PC-3 (cell line): ENCODE measurements around the gene PRRT1B. TPM values are rescaled to one million over a fixed set of nuclear protein-coding genes. Genes with fewer than 3 reads are reported as not detected.

Source experiments
- ATAC-seq: fragments of 200-7000 bp; cut with Tn5 transposase; 2 replicates; pipeline ENCODE4 v1.9.1; 2020; ENCODE audit warnings: mild to moderate bottlenecking, moderate library complexity
- BruUV-seq: library from RNA; stranded (reverse); fragments of 400-500 nt; replicated peaks from 2 replicates; lab custom pipeline; 2021; lab: Mats Ljungman, UMichigan
- CTCF ChIA-PET: fragments of 300-600 bp; sonication (Branson Sonifier 250); formaldehyde crosslinking; loops from one replicate; lab custom pipeline; 2022; ENCODE audit warnings: antibody characterized with exemption; lab: Charles Lee
- POLR2A ChIA-PET: fragments of 300-600 bp; sonication (Branson Sonifier 250); formaldehyde crosslinking; loops from one replicate; lab custom pipeline; 2022; ENCODE audit warnings: antibody characterized with exemption; ENCODE audit not compliant: unreplicated experiment; lab: Charles Lee
- DNase-seq: peaks from one replicate; pipeline ENCODE4 v3.0.0-alpha.2; 2015
- H2AFZ ChIP-seq: fragments of 300-600 bp; sonication (generic); 2 replicates; pipeline ENCODE4 v1.6.0; 2016; ENCODE audit warnings: antibody characterized with exemption, low read length
- H3F3A ChIP-seq: fragments of 300-600 bp; sonication (generic); one replicate; pipeline ENCODE4 v1.6.0; 2017; ENCODE audit warnings: antibody characterized with exemption, low read length, control low read depth, mild to moderate bottlenecking; ENCODE audit not compliant: unreplicated experiment
- H3K27ac ChIP-seq: fragments of 300-600 bp; sonication (generic); 2 replicates; pipeline ENCODE4 v1.5.1; 2016; ENCODE audit warnings: mild to moderate bottlenecking, low read length
- H3K27me3 ChIP-seq: fragments of 300-600 bp; sonication (generic); 2 replicates; pipeline ENCODE4 v1.6.1; 2016; ENCODE audit warnings: low read length, mixed read lengths
- H3K36me3 ChIP-seq: fragments of 300-600 bp; sonication (generic); 2 replicates; pipeline ENCODE4 v1.6.1; 2016; ENCODE audit warnings: low read depth, mixed run types, low read length, mixed read lengths
- H3K4me1 ChIP-seq: fragments of 300-600 bp; sonication (generic); 2 replicates; pipeline ENCODE4 v1.5.1; 2016; ENCODE audit warnings: low read length; ENCODE audit not compliant: insufficient read depth
- H3K4me2 ChIP-seq: fragments of 300-600 bp; sonication (generic); 2 replicates; pipeline ENCODE4 v1.6.0; 2016; ENCODE audit warnings: low read length
- H3K4me3 ChIP-seq: fragments of 300-600 bp; sonication (generic); 2 replicates; pipeline ENCODE4 v1.5.1; 2016; ENCODE audit warnings: mild to moderate bottlenecking, low read length, mixed read lengths
- H3K79me2 ChIP-seq: fragments of 300-600 bp; sonication (generic); 2 replicates; pipeline ENCODE4 v1.6.1; 2017; ENCODE audit warnings: low read length, mixed read lengths
- H3K9ac ChIP-seq: fragments of 300-600 bp; sonication (generic); 2 replicates; pipeline ENCODE4 v1.6.0; 2016; ENCODE audit warnings: mild to moderate bottlenecking, low read length
- H3K9me2 ChIP-seq: fragments of 300-600 bp; sonication (generic); replicated peaks from 2 replicates; pipeline ENCODE4 v1.6.1; 2016; ENCODE audit warnings: mixed run types, low read length, mixed read lengths
- H3K9me3 ChIP-seq: fragments of 300-600 bp; sonication (generic); 2 replicates; pipeline ENCODE4 v1.6.1; 2016; ENCODE audit warnings: low read length, mixed read lengths
- H4K20me1 ChIP-seq: fragments of 300-600 bp; sonication (generic); 2 replicates; pipeline ENCODE4 v1.6.1; 2016; ENCODE audit warnings: low read length, mixed read lengths
- EZH2 ChIP-seq: fragments of 300-600 bp; sonication (generic); IDR thresholded peaks from one replicate; pipeline ENCODE4 v1.6.1; 2017; ENCODE audit warnings: antibody characterized with exemption, mild to moderate bottlenecking, low read length; ENCODE audit not compliant: unreplicated experiment
- EZH2phosphoT487 ChIP-seq: fragments of 300-600 bp; sonication (generic); IDR thresholded peaks from 2 replicates; pipeline ENCODE4 v1.6.1; 2018; ENCODE audit warnings: mild to moderate bottlenecking, antibody characterized with exemption, low read length, borderline replicate concordance
- intact Hi-C: fragments of 100-400 bp; cut with micrococcal nuclease; formaldehyde crosslinking; loops from 2 replicates; pipeline ENCODE4 v1.9.0; 2023
- total RNA-seq: library from RNA; depleted of rRNA; stranded (reverse); fragments of >200 nt; gene quantifications from 2 replicates; pipeline ENCODE4 v1.2.3, GENCODE V29; 2014
- TF ChIP-seq, protein P1 (sequence below): fragments of 300-600 bp; sonication (generic); conservative IDR thresholded peaks from 2 replicates; pipeline ENCODE4 v1.5.1; 2017; ENCODE audit warnings: antibody characterized with exemption, low read depth, mild to moderate bottlenecking, low read length

PRRT1B gene
- total RNA-seq, 1 experiment from 2014 or later, result not detected

DNA sequence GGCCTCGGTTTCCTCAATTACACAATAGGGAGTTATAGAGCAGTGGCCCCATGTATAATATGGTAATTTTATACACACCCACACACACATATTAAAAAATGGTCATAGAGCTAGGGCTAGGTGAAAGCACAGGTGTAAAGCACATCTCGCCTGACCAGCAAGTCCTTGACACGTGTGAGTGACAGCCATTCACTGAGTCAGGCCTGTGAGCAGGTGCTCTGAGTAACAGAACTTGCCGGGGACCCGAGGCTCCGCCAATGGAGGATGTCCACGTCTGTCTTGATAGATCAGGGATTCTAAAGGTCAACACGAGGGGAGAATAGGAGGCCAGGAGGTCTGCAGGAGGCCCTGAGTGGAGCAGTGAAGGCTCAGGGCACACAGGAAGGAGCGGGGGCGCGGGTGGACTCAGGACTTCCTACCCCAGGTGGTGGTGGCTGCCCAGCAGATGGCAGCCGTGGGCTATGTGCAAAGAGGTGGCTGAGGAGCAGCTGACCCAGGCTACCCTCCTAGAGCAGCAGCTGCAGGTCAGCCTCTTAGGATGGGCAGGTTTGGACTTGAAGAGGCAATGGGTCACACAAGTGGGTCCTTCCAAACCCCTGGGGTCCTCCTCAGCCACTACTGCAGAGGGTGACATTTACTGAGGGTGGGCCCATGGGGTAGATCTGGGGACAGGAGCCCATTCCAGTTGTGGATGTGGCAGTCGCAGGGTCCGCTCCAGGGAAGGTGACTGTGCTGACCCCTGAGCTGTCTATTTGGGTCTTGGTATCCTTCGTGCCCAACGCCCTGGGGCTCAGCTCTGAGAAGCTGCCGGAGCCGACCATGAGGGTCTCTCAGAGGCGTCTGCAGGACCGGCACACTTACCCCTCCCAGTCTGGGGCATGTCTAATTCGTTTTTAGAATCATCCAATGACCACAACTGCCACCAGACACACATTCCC, 45.9 kb downstream of the PRRT1B start:
- ChIA-PET CTCF (no interaction called here), POLR2A (no interaction called here)
- peak; percentile 100 for ATAC-seq

GRCh38 chr9:131591845-131592208, 46.5 kb downstream of the PRRT1B start:
- no peak for ATAC-seq
- intact Hi-C loops, result loop anchor here (2.0 kb wide), 1 partner anchor 155 kb away; no protein-coding TSS in a partner anchor
- Histone ChIP-seq H4K20me1 (no peaks in the 10 kb centered on the region), H3K9ac (no peak overlapping the region), H3K9me3 (no peaks in the 10 kb centered on the region), H3K4me2 (no peak overlapping the region), H3K27ac (no peak overlapping the region), H3K36me3 (no peaks in the 10 kb centered on the region), H3K79me2 (no peaks in the 10 kb centered on the region), H3F3A (no peaks in the 10 kb centered on the region), H2AFZ (no peak overlapping the region), H3K27me3 (no peaks in the 10 kb centered on the region), H3K9me2 (no peaks in the 10 kb centered on the region), H3K4me1 (no peaks in the 10 kb centered on the region), H3K4me3 (no peak overlapping the region)
- CTCF ChIA-PET, result no interaction called here
- no peak for TF ChIP-seq EZH2
- no peak for TF ChIP-seq EZH2phosphoT487
- TF ChIP-seq, protein P1, sequence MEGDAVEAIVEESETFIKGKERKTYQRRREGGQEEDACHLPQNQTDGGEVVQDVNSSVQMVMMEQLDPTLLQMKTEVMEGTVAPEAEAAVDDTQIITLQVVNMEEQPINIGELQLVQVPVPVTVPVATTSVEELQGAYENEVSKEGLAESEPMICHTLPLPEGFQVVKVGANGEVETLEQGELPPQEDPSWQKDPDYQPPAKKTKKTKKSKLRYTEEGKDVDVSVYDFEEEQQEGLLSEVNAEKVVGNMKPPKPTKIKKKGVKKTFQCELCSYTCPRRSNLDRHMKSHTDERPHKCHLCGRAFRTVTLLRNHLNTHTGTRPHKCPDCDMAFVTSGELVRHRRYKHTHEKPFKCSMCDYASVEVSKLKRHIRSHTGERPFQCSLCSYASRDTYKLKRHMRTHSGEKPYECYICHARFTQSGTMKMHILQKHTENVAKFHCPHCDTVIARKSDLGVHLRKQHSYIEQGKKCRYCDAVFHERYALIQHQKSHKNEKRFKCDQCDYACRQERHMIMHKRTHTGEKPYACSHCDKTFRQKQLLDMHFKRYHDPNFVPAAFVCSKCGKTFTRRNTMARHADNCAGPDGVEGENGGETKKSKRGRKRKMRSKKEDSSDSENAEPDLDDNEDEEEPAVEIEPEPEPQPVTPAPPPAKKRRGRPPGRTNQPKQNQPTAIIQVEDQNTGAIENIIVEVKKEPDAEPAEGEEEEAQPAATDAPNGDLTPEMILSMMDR, result no peak
- no peak for DNase-seq
- BruUV-seq, result no TSS peak
- POLR2A ChIA-PET, result no interaction called here

More for the DNA sequence above, 45.9 kb downstream of the PRRT1B start:
- no peaks in the 10 kb centered on the region for H3K36me3 ChIP-seq
- TF ChIP-seq EZH2, result no peak
- TF ChIP-seq, protein P1, result peak; percentile 85
- no peak overlapping the region for H3K4me3 ChIP-seq
- no peak overlapping the region for H3K27ac ChIP-seq
- H2AFZ ChIP-seq, result no peak overlapping the region
- H3K4me2 ChIP-seq, result no peak overlapping the region
- no peak overlapping the region for H3K9ac ChIP-seq
- H3K79me2 ChIP-seq, result no peaks in the 10 kb centered on the region
- no peaks in the 10 kb centered on the region for H3K9me2 ChIP-seq
- H3K9me3 ChIP-seq, result no peaks in the 10 kb centered on the region
- H3K27me3 ChIP-seq, result no peaks in the 10 kb centered on the region
- peak; percentile 78 for DNase-seq
- no peaks in the 10 kb centered on the region for H3K4me1 ChIP-seq
- no peaks in the 10 kb centered on the region for H3F3A ChIP-seq
- no TSS peak for BruUV-seq
- no peaks in the 10 kb centered on the region for H4K20me1 ChIP-seq
- intact Hi-C loops, result loop anchor here (2.0 kb wide), 1 partner anchor 156 kb away; no protein-coding TSS in a partner anchor
